GM18858 (cell line): Measurements from ENCODE around the gene ZNF516.

Experiments used
- ATAC-seq: cut with Tn5 transposase; IDR thresholded peaks from one replicate; pipeline ENCODE4 v1.9.1; 2021; ENCODE audit not compliant: unreplicated experiment

ZNF516 gene

DNA sequence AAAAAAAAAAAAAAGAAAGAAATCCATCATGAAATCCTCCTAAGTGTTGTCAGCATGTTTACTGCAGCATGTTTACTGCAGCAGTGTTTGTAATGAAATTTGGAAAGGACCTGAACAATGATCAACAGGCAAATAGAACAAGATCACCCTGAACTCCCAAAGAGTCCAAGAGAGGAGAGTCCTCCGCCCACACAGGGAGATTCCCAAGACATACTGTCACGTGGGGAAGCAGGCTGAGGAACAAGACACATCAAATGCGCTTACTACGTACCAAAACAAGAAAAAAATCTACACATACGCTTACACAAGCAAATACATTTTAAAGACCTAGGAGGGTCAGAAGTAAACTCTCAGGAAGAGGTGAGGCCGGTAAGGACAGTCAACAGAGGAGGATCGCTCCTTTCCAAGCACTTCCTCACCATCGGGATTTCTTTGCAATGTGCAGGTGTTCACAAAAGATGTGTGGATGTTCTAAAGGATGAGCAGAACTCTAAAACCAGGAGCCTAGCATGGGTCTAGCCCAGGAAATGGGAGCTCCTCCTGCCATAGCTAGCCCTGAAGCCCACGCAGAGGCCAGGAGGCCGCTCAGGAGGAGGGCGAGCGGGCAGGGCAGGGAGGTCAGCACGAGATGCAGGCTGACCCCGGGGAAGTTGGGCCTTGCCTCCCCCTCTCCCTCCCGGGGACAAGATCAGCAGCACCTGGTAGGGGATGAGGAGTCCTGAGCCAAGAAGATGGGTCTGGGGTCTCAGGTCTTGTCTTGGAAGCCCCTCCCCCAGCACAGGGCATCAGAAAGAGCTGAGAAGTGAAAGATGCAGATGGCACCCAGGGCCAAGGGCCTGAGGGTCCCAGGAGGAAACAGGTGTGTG is 66.4 kb downstream of the ZNF516 start:
- no peak for ATAC-seq

DNA sequence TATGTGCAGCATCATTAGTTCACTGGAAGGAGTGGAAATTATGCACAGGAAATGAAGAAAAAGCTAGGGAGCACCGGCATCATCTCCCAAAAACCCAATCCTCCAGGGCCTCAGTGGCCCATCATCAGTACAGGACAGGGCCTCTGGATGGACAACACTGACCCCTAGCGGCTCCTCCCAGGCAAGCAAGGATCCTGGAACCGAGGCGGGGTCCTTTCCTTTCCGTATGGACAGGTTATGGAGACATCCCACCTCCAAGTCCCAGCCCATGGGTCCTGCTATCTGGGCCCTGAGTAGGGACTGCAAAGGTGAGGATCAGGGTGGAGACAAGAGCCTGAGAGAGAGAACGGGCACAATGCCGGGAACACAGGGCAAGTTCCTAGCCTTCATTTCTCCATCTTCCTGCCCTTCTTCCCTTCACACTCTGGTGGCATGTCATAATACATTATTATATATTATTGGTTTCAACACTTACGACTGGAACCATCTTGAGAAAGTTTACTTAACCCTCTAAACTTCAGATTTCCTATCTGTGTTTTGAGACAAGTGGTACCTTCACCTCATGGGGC is 68.2 kb downstream of the ZNF516 start:
- ATAC-seq: no peak

DNA sequence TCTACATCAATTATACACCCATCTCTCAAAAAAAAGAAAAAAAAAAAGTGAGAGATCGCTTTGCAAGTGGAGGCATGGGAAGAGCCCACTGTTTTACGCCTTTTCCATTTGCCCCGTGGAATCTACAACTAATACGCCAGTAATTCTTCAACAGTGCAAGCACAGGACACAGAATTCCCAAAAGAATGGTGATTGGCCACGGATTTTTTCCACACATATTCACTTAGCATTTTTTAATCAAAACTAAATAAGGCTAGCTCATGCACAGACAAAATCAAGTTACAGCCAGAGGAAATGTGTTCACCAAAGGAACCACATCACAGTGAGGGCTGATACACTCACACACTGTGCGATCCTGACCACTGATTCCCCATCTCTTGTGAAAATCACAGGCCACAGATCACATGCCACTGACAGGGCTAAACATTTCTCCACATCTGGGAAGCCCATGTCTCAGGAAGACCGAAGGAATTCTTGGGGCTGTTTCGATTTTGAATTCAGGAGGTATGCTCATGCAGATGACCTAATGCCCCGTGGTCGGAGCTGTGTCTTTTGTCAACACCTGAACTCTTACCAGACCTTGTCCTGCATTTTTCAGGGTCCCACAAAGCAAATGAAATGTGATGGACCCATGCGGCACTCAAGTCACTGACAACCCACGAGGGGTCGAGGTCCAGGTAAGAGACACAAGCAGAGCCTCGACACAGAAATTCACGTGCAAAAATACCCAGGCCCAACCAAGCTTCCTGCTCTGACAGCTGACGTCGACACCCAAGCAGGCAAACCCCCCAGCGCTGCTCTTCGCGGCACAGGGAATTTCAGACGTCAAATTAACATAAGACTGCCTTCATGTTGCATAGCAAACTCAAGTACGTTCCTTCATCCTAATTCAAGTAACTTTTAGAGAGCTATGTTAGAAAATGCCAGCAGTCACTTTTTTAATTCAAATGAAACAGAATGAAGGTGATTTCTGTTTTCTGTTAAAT is 69.6 kb downstream of the ZNF516 start:
- ATAC-seq: no peak

DNA sequence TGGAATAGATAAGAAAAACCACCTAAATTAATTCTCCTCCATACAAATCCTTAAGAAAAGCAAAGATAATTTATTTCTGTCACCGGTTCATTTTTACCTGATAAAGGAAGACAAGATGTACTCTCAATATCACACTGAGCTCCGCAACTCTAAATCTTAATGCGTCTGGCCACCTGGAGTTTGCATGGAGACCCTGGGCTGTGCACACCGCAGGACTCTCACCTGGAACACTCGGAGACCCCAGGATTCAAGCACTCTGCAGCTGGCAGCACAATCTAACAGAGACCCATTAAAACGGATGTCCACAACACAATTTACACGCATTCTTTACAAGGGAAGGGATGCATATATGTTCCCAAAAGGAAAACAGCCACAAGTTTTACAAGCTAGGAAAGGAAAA is 72.2 kb downstream of the ZNF516 start:
- ATAC-seq: no peak

DNA sequence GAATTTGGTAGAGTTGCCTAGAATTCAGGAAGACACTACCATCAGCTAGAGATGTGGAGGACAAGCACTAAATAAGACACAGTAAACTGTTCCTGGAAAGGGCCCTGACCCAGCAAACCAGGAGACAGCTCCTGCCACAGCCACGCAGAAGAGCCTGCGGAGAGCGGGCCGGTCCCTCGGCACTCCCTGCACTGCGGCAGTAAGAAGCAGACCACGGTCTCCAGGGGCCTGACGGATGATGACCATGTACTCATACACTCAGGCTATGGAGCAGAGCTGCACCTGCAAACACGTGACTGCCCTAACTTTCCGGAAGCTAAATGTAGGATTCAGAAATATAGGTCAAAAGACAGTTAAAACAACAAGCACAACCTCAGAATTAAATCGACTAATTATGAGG is 72.9 kb downstream of the ZNF516 start:
- no peak for ATAC-seq

DNA sequence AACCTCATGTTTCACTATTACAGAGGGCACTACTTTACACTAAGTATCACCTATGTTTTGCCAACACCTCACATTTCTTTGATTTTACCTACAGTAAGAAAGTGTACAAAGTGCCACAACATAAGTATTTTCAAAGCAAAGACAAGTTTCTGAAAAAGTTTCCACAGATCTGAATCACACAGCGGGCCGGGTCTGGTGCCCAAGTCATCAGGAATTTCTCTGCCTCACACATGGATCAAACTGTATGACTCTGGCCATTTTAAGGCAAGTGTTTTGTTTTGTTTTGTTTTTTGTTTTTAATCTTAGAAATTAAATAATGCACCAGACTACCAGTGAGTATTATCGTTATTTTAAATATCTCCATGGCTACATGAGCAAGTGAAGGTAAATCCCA is 73.4 kb downstream of the ZNF516 start:
- no peak for ATAC-seq

DNA sequence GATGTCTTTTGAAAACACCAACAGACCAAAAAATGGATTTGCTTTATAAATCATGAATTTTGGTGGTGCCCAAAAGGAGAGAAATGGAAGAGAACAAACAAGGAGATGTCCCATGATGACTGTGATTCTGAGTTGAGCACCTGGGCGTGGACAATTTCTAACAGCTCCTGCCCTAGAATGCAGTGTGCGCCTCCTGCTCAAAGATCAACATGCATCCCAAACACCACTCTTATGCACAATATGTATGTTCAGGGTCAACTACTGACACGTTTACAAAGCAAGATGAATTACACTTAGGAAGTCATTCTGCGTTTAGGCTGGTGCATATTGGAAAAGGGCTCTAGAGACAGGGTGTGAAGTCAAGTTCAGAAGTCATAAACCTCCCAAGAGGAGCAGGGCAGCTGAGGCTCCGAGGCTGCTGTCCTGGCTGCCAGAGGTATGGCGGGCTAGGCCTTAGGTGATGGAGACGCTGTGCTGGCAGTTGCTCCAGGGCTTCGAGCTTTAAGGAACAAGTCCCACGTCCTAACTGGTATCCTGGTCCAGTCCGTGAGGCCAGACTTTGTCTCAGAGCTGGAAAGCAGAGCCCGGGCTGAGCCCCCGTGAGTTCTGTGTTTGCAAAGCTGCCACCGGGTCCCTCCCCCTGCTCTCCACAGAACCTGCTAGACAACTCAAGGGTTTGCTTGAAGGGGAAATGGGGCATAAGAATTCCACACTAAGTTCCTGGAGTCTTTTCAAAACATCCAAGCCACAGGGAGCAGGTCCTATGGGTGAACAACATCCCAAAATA is 74.0 kb downstream of the ZNF516 start:
- no peak for ATAC-seq

DNA sequence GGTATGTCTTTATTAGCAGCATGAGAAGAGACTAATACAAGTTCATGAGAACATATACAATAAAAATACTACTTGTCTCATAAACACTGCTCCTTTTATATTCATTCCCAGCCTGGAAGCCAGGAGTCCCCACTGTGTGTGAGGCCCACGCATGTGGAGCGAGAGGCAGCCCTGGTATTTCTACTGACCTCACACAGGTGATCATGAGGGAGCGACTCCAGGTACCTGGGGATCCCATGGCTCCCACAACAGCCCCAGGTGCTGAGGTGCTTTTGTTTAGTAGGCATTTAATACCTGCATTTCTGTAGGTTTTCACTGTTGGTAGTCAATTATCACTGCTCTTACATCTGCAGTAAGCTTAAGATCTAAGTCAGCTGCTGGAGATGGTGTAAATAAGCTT is 75.2 kb downstream of the ZNF516 start:
- ATAC-seq: no peak

DNA sequence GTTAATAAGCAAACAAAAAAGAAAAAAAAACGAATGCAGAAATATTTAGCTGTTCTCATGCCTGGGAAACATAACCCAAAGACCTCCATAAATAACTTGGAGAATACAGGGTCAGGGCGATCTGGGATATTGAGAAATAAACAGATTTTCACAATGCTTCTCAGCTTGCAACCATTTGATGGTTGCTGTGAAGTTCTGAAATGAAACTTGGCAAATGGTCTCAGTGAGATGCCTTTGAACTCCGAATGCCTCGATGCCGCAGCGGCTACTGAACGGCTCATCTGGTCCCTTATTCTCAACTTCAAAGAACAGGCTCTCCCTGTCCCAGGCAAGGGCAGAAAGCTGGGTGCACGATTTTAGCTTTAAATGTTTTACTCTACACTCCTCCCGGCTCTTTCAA is 78.1 kb downstream of the ZNF516 start:
- ATAC-seq: no peak

DNA sequence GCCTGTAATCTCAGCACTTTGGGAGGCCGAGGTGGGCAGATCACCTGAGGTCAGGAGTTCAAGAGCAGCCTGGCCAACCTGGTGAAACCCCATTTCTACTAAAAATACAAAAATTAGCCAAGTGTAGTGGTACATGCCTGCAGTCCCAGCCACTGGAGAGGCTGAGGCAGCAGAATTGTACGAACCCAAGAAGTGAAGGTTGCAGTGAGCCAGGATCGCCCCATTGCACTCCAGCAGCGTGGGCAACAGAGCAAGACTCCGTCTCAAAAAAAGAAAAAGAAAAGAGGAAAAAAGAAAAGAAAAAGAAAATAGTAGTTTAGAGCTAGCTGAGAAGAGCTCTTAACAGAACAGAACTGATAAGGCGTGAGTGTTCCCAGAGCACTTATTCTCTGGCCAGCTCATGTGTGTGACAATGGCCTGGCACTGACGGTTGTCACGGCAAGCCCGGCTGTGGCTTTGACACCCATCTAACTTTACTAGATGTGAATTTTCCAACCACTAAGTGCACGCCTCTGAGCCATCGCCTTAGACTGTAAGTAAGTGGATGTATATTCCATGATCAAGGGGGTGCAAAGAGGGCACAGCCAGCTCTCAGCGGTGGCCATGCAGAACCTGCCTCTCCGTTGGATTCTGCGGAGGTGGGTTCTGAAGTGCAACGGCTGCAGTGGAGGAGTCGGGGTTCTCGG is 80.0 kb downstream of the ZNF516 start:
- no peak for ATAC-seq

DNA sequence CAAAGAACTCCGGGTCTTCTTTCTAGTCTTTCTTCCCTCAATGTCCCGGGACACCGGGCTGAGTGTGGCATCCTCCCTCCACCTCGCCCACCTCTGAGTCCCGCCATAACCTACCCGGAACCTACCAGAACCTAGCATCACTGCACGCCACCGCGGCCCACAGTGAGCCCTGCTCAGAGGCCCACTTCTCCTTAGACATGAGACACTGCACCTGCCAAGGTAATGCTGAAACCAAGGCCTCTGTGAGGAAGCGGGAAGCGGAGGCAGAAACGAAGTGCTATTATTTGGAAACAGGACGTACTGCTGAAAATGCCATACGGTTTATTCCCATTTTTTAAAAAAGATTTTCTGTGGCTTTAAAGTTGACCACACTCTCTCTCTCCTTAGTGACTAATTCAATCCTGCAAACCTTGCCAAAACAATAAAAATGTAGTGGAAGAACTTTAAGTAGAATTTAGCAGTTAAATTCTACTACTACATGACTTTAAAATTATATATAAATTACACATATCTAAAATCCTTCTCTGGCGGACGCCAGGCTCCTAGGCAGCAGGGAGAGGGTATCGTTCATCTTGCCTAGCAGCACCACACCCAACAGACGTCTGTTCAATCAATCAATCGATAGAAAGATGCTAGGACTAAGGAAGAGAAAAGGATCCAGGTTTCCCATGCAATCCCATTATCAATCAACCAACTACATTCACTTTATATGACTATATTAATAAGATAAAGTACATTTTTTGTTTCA is 82.0 kb downstream of the ZNF516 start:
- ATAC-seq: no peak

DNA sequence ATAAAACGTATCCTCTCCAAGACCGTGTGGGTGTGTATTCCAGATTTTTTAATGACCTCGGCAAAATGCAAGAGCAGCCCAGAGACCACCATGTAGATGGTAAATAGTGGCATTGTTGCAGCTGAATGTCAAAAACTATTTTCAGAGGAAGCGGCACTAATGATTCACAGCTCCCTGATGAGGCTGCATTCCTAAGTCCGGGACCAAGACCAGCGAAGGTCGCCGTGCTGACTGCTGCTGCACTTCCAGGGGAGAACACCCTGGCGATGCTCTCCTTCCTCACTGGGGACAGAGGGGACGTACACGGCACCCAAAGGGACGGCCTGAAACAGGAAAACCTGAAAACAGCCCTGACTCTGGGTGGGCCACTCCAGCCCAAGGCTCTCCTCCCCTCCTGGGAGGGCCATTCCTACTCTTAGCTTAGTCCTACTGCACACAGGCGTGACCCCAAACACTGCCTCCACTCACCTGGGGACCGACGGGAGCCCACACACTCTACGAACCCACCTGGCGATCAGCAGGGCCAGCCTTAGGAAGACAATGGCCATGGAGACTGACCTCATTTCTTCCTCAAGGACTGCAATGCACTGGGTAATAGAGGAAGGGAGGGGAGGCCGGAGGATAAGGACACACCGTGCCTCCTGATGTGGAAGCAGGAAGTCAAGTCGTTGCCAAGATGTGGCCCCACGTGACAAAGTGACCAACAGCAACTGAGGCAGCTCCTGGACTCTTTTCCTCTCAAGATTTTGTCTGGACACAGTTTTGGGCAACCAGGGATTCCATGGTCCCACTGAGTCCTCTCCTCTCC is 82.8 kb downstream of the ZNF516 start:
- ATAC-seq: no peak

DNA sequence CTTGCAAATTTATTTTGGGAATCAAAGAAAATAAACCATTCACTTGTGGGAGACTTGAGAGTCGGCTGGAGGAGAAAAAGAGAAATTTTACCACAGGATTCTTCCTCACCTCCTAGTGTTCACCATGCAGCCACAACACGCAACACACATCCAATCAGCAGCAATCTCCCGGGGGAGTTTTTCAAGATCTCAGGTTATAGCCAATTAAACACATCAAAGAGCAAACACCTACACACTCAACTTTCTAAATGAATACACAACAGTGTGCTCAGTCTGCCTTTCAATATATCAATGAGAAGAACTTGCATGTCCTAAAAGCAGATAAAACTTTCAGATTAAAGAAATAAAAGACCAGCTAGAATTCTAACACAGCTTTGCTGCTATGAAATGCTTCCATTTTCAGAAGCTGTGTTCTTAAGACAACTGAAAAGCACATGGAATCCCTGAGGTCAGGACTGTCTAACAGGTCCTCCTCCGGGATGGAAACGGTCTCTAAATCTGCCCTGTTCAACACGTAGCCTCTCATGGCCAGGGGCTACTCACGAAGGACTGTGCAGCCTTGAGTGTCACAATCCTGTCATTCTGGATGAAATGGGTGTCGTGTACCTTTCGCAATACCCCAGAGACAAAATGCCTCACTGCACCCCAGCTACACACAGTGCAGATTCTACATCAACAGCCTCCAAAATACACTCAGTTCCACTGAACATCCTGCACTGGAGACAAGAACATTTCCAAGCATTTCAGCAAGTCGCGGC is 84.2 kb downstream of the ZNF516 start:
- ATAC-seq: peak; percentile 92

DNA sequence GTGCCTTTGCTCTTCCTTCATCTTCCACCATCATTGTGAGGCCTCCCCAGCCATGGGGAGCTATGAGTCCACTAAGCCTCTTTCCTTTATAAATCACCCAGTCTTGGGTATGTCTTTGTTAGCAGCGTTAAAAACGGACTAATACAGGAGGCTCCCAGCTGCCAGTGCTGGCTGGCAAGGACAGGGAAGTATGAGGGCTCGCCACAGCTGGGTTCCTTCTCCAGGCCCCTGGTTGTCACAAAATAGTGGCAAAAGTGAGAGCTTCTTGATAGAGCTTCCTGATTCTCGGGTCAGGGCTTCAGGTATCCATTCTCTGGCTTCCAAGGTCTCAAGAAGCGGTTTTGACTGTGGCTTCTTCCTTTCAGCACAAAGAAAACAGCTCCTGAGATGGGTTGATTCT is 85.0 kb downstream of the ZNF516 start:
- ATAC-seq: no peak

DNA sequence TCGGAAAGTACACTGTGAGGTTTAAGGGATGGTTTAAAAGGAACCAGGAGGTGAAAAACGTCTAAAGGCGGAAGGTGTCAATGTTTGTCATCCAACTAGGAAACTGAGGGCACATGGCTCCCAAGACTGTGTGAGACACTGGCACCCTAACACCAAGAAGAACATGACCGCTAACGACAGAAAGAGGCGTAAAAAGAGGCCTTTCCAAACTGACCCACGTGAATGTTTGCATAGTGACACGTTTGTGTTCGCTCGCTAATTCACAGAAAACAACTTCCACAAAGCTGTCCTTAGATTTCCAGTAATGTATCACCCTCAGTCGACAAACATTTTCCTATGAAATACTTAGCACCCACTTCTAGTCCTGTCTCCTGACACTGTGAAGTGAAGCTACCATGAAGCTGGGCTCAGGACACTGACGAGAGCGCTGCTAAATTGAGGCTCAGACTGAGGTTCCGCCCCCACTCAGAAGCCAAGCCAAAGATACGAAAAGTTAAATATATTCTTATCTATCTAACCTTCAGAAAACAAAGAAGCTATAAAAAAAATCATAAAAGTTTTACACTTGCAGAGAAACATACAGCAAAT is 86.5 kb downstream of the ZNF516 start:
- no peak for ATAC-seq

DNA sequence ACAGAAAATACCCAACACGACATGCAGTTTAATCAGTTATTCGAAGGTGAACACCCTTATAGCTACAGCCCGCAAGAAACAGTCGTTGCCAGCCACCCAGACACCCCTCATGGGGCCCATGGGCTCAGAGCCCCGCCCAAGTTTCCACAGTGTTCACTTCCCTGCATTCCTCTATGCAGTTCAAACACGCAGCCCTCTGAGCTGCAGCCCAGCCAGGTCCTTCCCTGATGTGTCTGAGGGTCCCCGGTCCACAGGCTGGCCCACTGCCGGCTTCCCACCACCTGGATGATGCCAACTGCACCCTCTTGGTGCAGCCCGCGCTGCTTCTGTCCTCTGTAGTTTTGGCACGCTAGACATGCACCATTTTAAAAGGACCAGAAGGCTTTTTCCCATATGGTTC is 87.4 kb downstream of the ZNF516 start:
- ATAC-seq: no peak

DNA sequence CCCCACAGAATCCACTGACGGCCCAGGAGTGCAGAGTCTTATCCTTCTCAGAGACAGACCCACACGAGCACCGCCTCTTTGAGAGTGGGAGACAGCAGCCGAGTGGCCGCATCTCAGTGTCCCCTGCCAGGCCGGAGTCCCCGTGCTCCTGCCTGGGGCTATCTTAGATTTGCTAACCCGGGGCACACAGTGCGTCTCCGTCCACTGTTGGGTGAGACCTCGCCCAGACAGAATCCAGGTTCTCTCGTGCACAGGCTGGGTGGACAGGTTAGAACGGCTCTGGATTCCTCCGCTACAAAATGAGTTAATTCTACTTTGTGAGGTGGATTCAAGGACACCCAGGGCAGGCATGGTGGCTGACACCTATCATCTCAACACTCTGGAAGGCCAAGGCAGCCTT is 88.3 kb downstream of the ZNF516 start:
- no peak for ATAC-seq
